Endothelial cell of umbilical vein (primary cell): ENCODE data around the gene ZNF620. TPM values are rescaled to one million over a fixed set of nuclear protein-coding genes. Genes with fewer than 3 reads are reported as not detected.

ENCODE experiments used
- BruUV-seq: library from RNA; stranded (reverse); fragments of 400-500 nt; replicated peaks from 2 replicates; lab custom pipeline; 2021; lab: Mats Ljungman, UMichigan
- CTCF ChIA-PET: fragments of 300-600, 350-600 bp; sonication (Branson Sonifier 250); formaldehyde crosslinking; loops from one replicate; lab custom pipeline; 2021; ENCODE audit warnings: antibody characterized with exemption, inconsistent platforms; lab: Charles Lee
- POLR2A ChIA-PET: fragments of 300-600, 350-600 bp; sonication (Branson Sonifier 250); formaldehyde crosslinking; loops from one replicate; lab custom pipeline; 2021; ENCODE audit warnings: antibody characterized with exemption, inconsistent platforms; lab: Charles Lee
- DNase-seq: peaks from one replicate; pipeline ENCODE4 v3.0.0-alpha.2; 2011; ENCODE audit warnings: low read depth, low spot score
- FAIRE-seq: peaks from 2 replicates; lab custom pipeline; 2011; peaks lifted over from hg19 to GRCh38; lab: Jason Lieb, UNC
- H2AFZ ChIP-seq: 2 replicates; pipeline ENCODE4 v1.6.0; 2012; ENCODE audit warnings: low read depth, low read length, control low read depth, inconsistent platforms
- H3K27ac ChIP-seq: 2 replicates; pipeline ENCODE4 v1.5.1; 2011; ENCODE audit warnings: low read depth, mild to moderate bottlenecking, control low read depth, low read length, moderate library complexity; ENCODE audit not compliant: insufficient read depth
- H3K27me3 ChIP-seq, 2 experiments: 2 replicates each; pipeline versions ENCODE4 v1.6.0 to v1.6.1; 2011; ENCODE audit warnings: low read length in 2 of 2, mixed read lengths in 1 of 2; ENCODE audit not compliant: control insufficient read depth in 2 of 2, insufficient read depth in 2 of 2
- H3K36me3 ChIP-seq, 2 experiments: 2 replicates in 1 of 2; 3 replicates in 1 of 2; pipeline ENCODE4 v1.5.1; 2011; ENCODE audit warnings: low read length in 2 of 2, mild to moderate bottlenecking in 1 of 2, moderate library complexity in 1 of 2; ENCODE audit not compliant: control insufficient read depth in 2 of 2, insufficient read depth in 2 of 2; ENCODE audit errors: extremely low read depth in 1 of 2
- H3K4me1 ChIP-seq: 3 replicates; pipeline ENCODE4 v1.5.1; 2011; ENCODE audit warnings: mild to moderate bottlenecking, low read length; ENCODE audit not compliant: control insufficient read depth, insufficient read depth; ENCODE audit errors: extremely low read depth
- H3K4me2 ChIP-seq: 2 replicates; pipeline ENCODE4 v1.6.1; 2011; ENCODE audit warnings: low read length, control low read depth, mixed read lengths; ENCODE audit not compliant: insufficient read depth
- H3K4me3 ChIP-seq, 3 experiments: fragments of 200-600 bp in 1 of 3; sonication (generic), shearing (Covaris generic) in 1 of 3; replicated peaks in 1 of 3; 2 replicates each; pipeline ENCODE4 v1.5.1; 2011 to 2016; ENCODE audit warnings: control low read depth in 3 of 3, low read length in 3 of 3, mild to moderate bottlenecking in 2 of 3, inconsistent platforms in 1 of 3, low read depth in 1 of 3, moderate library complexity in 1 of 3; ENCODE audit not compliant: insufficient read depth in 1 of 3
- H3K79me2 ChIP-seq: 2 replicates; pipeline ENCODE4 v1.6.0; 2012; ENCODE audit warnings: low read length, inconsistent platforms; ENCODE audit not compliant: control insufficient read depth, insufficient read depth
- H3K9ac ChIP-seq: replicated peaks from 2 replicates; pipeline ENCODE3; 2011; ENCODE audit warnings: low read length, control low read depth; ENCODE audit not compliant: insufficient read depth; ENCODE audit errors: extremely low read depth
- H3K9me1 ChIP-seq: replicated peaks from 3 replicates; pipeline ENCODE4 v1.6.0; 2011; ENCODE audit warnings: mild to moderate bottlenecking, low read length; ENCODE audit not compliant: control insufficient read depth, insufficient read depth; ENCODE audit errors: extremely low read depth
- H3K9me3 ChIP-seq: replicated peaks from 2 replicates; pipeline ENCODE4 v1.5.1; 2012; ENCODE audit warnings: low read length, inconsistent platforms; ENCODE audit not compliant: control insufficient read depth, insufficient read depth
- H4K20me1 ChIP-seq: replicated peaks from 2 replicates; pipeline ENCODE3; 2011; ENCODE audit warnings: mild to moderate bottlenecking, low read length; ENCODE audit not compliant: control insufficient read depth, insufficient read depth; ENCODE audit errors: extremely low read depth
- CTCF ChIP-seq, 2 donors: IDR thresholded peaks; 1 replicate in 1 of 2; 2 replicates in 1 of 2; pipeline ENCODE4 v1.5.1; 2011; ENCODE audit warnings: low read length in 2 of 2, mild to moderate bottlenecking in 2 of 2, moderate library complexity in 2 of 2, control low read depth in 1 of 2, inconsistent platforms in 1 of 2, low read depth in 1 of 2; ENCODE audit not compliant: insufficient read depth in 1 of 2; ENCODE audit errors: extremely low read depth in 1 of 2
- EZH2 ChIP-seq: IDR thresholded peaks from 2 replicates; pipeline ENCODE4 v1.6.1; 2012; ENCODE audit warnings: borderline replicate concordance, low read depth, mild to moderate bottlenecking, moderate library complexity, low read length, inconsistent platforms; ENCODE audit not compliant: severe bottlenecking
- FOS ChIP-seq: IDR thresholded peaks from 2 replicates; pipeline ENCODE4 v1.6.1; 2011; ENCODE audit warnings: mild to moderate bottlenecking, low read length, moderate library complexity, borderline replicate concordance; ENCODE audit not compliant: insufficient read depth
- GATA2 ChIP-seq: IDR thresholded peaks from 2 replicates; pipeline ENCODE4 v1.7.0; 2011; ENCODE audit warnings: low read depth, mild to moderate bottlenecking, moderate library complexity, mixed read lengths, low read length; ENCODE audit not compliant: insufficient read length, insufficient read depth
- JUN ChIP-seq: IDR thresholded peaks from 2 replicates; pipeline ENCODE4 v1.6.1; 2011; ENCODE audit warnings: borderline replicate concordance, low read depth; ENCODE audit not compliant: insufficient read length, insufficient read depth
- MAX ChIP-seq: IDR thresholded peaks from 2 replicates; pipeline ENCODE4 v1.6.1; 2011; ENCODE audit not compliant: insufficient read depth, insufficient read length
- MYC ChIP-seq: IDR thresholded peaks from one replicate; pipeline ENCODE4 v1.6.1; 2011; ENCODE audit warnings: mild to moderate bottlenecking, low read depth, low read length
- POLR2A ChIP-seq: IDR thresholded peaks from 2 replicates; pipeline ENCODE4 v1.6.1; 2012; ENCODE audit warnings: low read depth, mild to moderate bottlenecking, control low read depth, low read length
- POLR2AphosphoS5 ChIP-seq: IDR thresholded peaks from 2 replicates; pipeline ENCODE4 v1.6.1; 2012; ENCODE audit warnings: low read depth, mild to moderate bottlenecking, control low read depth, low read length, moderate library complexity; ENCODE audit not compliant: insufficient read depth
- dilution Hi-C: fragments of 300-500 bp; cut with MboI; formaldehyde crosslinking; loops from one replicate; pipeline ENCODE4 v1.15.0; 2019; ENCODE audit warnings: low sequenced_read_pairs; ENCODE audit not compliant: extremely low pct_ligation_motif_present
- intact Hi-C: fragments of 100-400 bp; cut with micrococcal nuclease; formaldehyde crosslinking; loops from one replicate; pipeline ENCODE4 v1.10.0; 2022
- polyA plus RNA-seq, 4 experiments: library from polyadenylated mRNA; depleted of rRNA in 3 of 4; stranded (reverse) in 3 of 4; unstranded in 1 of 4; fragments of >200 nt; gene quantifications; 2 replicates each; pipeline versions ENCODE4 v1.2.1 to v1.2.3, GENCODE V29; 2011 to 2012; ENCODE audit warnings: missing spikeins in 1 of 4
- total RNA-seq: library from RNA; stranded (reverse); gene quantifications from 2 replicates; pipeline ENCODE4 v1.2.3, GENCODE V29; 2021

Gene ZNF620
- total and polyA plus RNA-seq, 2 donors (not counting 3 experiments of a cell fraction or from before 2014, with no cell fraction given), result 1.9 to 4.0 TPM

GRCh38 chr3:40524222-40524567 is 18.4 kb downstream of the ZNF620 start:
- H3K9me3 ChIP-seq, result no peaks in the 10 kb centered on the region
- CTCF ChIA-PET, result interaction anchor here (0.6 to 2.5 kb wide), 6 partner anchors 19 to 678 kb away, joined by 3 to 19 read pairs (median 4); partner anchors contain the start of genes ZNF619 and ZNF620

More at GRCh38 chr3:40524222-40524567, 18.4 kb downstream of the ZNF620 start:
- Histone ChIP-seq H3K9me1 (no peaks in the 10 kb centered on the region), H3K9ac (peak overlapping the region; percentile 91), H3K79me2 (peaks cover 7% of the 10 kb centered on the region), H3K4me1 (peaks cover 14% of the 10 kb centered on the region), H4K20me1 (no peaks in the 10 kb centered on the region), H3K36me3 (peaks cover 0 to 2% of the 10 kb centered on the region in 2 experiments), H3K4me2 (peak overlapping the region; percentile 95), H3K27ac (peak overlapping the region; percentile 71), H3K4me3 (peak overlapping the region; percentile 6 to 84 (median 69)), H2AFZ (peak overlapping the region; percentile 95), H3K27me3 (no peaks in the 10 kb centered on the region)
- intact Hi-C loops (loop anchor here (1.0 to 2.0 kb wide), 5 partner anchors 20 to 679 kb away; partner anchors contain the start of genes RPL14 and ZNF619), dilution Hi-C loops (no loop called here)
- POLR2A ChIA-PET, result interaction anchor here (2.0 to 3.1 kb wide), 2 partner anchors 18 to 67 kb away, joined by 9 to 10 read pairs; partner anchors contain the start of genes RPL14 and ZNF620
- FAIRE-seq (peak; percentile 15), DNase-seq (no peak)
- TSS peak; percentile 98 for BruUV-seq
- TF ChIP-seq POLR2AphosphoS5, result no peak
- no peak for TF ChIP-seq MYC
- no peak for TF ChIP-seq CTCF (IDR thresholded peaks at IDR 0.05; ENCODE audit: extremely low read depth in 1 of 2, insufficient read depth in 1 of 2, low read depth in 1 of 2, low read length in 2 of 2)
- no peak for TF ChIP-seq POLR2A
- TF ChIP-seq GATA2, result no peak
- no peak for TF ChIP-seq JUN
- TF ChIP-seq FOS, result no peak
- no peak for TF ChIP-seq EZH2
- TF ChIP-seq MAX, result no peak
